Stimulated activated effector memory CD8-positive, alpha-beta T cell treated with anti-CD3 and anti-CD28 coated beads, Interleukin-12 subunit alpha, Interleukin-12 subunit beta, amount 100 ng/mL, for 72 hours (primary cell): ENCODE measurements around the gene LEPR.

Experiments used
- ATAC-seq: fragments of 150-1000 bp; cut with Tn5 transposase; 2 replicates; pipeline ENCODE4 v1.10.0; 2021
- DNase-seq, 2 donors: peaks; one replicate each; pipeline ENCODE4 v3.0.0; 2021 to 2022; ENCODE audit warnings: low spot score in 2 of 2
- H3K27ac Mint-ChIP-seq: one replicate; pipeline ENCODE4 v1.8.0; 2022; ENCODE audit warnings: mild to moderate bottlenecking, mixed read lengths
- H3K36me3 Mint-ChIP-seq: one replicate; pipeline ENCODE4 v1.8.0; 2022; ENCODE audit warnings: mild to moderate bottlenecking, mixed read lengths
- H3K4me1 Mint-ChIP-seq: one replicate; pipeline ENCODE4 v1.8.0; 2022; ENCODE audit warnings: mixed read lengths
- H3K4me3 Mint-ChIP-seq: one replicate; pipeline ENCODE4 v1.8.0; 2022; ENCODE audit warnings: mild to moderate bottlenecking, mixed read lengths
- H3K9me3 Mint-ChIP-seq: one replicate; pipeline ENCODE4 v1.8.0; 2022; ENCODE audit warnings: mixed read lengths

LEPR gene

DNA sequence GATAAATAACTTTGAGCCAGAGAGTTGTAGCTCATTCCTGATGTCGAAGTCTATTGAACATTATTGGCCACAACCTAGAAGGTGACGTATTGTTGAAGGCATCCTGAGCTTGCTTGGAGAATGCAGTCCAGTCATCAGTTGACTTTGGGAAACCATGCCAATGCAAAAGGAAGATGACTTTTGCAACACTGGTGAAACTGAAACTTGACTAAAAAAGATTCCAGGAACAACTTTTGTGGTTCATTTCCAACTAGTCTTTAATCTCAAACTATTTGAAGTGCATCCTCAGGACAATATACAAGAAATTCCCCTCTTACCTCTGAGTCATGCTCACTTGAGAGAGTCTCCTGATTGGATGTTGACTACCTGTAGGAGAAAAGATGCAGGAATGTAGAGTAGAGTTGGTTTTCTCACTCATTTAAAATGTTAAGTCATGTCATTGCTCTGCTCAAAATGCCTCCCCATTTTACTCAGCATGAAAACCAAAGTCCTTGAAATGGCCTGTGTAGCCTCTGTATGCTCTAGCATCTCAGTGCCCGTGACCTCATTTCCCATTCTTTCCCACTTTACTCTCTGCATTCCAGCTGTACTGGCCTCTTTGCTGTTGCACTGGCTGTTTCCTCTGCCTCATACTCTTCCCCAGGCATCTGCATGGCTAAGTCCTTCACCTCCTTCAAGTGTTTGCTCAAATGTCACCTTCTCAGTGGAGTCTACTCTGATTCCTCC lies 24.4 kb upstream of the LEPR start:
- H3K4me3 Mint-ChIP-seq = peak overlapping the region; percentile 36
- H3K27ac Mint-ChIP-seq = peak overlapping the region; percentile 32
- ATAC-seq = peak; percentile 60
- DNase-seq = peak in 1 of 2 donors; percentile 69
- peaks cover 60% of the 10 kb centered on the region for H3K4me1 Mint-ChIP-seq
- H3K9me3 Mint-ChIP-seq = no peaks in the 10 kb centered on the region
- H3K36me3 Mint-ChIP-seq = peaks cover 7% of the 10 kb centered on the region

DNA sequence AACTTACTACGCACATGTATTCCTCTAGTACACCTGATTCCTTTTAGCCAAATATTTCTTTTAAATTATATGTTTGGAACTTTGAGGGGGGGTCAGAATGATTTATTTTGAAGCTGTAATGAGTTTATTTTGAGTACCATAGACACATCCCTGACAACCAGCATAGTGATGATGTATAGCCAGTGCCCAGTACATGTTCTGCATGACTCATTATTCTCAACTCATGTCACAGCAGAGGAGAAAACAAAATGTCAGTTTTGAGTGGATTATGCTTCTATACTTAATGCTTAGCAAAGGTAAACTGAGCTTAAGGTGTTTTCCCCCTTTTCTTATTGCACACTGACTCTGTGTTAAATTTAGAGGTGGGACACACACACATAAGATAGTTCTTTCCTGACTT lies 22.4 kb upstream of the LEPR start:
- Mint-ChIP-seq H3K4me1 (peaks cover 49% of the 10 kb centered on the region), H3K36me3 (peaks cover 7% of the 10 kb centered on the region), H3K4me3 (no peak overlapping the region), H3K9me3 (no peaks in the 10 kb centered on the region), H3K27ac (peak overlapping the region; percentile 21)
- DNase-seq (no peak), ATAC-seq (peak; percentile 71)

DNA sequence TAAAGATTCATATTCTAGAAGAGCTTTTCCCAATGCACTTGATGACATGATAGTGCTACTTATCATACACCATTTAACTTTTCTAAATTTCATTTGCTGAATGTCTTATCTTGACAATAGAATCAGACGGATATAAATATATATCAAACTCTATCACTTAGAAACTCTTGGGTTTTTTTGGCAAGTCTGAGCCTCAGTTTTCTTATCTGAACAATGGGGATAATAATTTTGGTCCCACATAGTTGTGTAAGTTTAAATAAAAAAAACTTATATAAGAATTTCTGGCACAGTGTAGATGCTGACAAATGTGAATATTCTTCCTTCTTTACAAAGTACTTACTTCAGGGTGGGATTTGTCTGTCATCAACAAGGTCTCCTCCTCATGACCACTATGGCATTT lies 21.5 kb upstream of the LEPR start:
- ATAC-seq = no peak

GRCh38 chr1:65401612-65402011 lies 18.9 kb upstream of the LEPR start:
- no peak overlapping the region for H3K4me3 Mint-ChIP-seq
- peaks cover 7% of the 10 kb centered on the region for H3K36me3 Mint-ChIP-seq
- DNase-seq (no peak), ATAC-seq (no peak)
- no peaks in the 10 kb centered on the region for H3K9me3 Mint-ChIP-seq
- peaks cover 20% of the 10 kb centered on the region for H3K4me1 Mint-ChIP-seq
- no peak overlapping the region for H3K27ac Mint-ChIP-seq

More for the DNA sequence above, 21.5 kb upstream of the LEPR start:
- Mint-ChIP-seq H3K27ac (no peak overlapping the region), H3K36me3 (peaks cover 7% of the 10 kb centered on the region), H3K4me3 (no peak overlapping the region), H3K4me1 (peaks cover 40% of the 10 kb centered on the region), H3K9me3 (no peaks in the 10 kb centered on the region)
- no peak for DNase-seq

- no peaks in the 10 kb centered on the region for H3K36me3 Mint-ChIP-seq
- H3K4me1 Mint-ChIP-seq = no peaks in the 10 kb centered on the region
- no peak for DNase-seq
- no peak overlapping the region for H3K27ac Mint-ChIP-seq
- no peak for ATAC-seq
- H3K9me3 Mint-ChIP-seq = no peaks in the 10 kb centered on the region
- no peak overlapping the region for H3K4me3 Mint-ChIP-seq
Measured at GRCh38 chr1:65404941-65405340, 15.5 kb upstream of the LEPR start.

DNA sequence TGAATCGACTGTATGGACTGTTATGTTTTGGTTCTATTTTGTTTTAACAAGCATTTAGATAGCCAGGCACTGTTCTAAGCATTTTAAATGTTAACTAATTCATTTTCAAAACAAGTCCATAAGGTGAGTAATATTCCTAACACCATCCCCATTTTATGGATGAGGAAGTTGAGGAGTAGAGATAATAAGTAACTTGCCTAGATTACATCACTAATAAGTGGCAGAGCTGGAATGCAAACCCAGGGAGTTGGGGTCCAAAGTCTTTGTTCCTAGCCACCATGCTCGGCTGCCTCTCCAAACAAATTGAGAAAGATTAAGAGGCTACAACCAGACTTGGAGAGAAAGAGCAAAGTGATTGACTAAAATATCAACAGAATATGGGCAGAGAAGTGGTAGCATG lies 12.6 kb upstream of the LEPR start:
- Mint-ChIP-seq H3K4me3 (no peak overlapping the region), H3K36me3 (no peaks in the 10 kb centered on the region), H3K27ac (no peak overlapping the region), H3K4me1 (no peaks in the 10 kb centered on the region), H3K9me3 (no peaks in the 10 kb centered on the region)
- ATAC-seq = no peak
- DNase-seq = no peak

DNA sequence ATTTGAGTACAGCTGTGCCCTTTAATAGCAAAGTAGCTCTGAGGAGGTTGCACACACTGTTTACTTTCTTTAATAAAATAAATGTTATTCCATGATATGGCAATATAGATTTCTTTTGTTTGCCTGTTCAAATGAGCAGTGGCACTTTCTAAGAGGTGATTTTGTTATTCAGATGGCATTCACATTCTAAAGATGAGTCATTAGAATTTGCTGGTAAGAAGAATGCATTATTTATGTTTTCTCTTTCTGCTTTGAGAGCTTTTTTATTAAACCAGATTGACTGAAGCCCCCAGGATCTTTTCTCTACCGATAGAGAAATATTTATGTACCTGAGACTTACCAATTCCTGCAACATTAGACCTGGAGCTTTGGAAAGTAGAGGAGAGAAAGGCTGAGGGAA lies 11.2 kb upstream of the LEPR start:
- Mint-ChIP-seq H3K9me3 (no peaks in the 10 kb centered on the region), H3K4me3 (no peak overlapping the region), H3K27ac (no peak overlapping the region), H3K36me3 (no peaks in the 10 kb centered on the region), H3K4me1 (no peaks in the 10 kb centered on the region)
- no peak for DNase-seq
- no peak for ATAC-seq

DNA sequence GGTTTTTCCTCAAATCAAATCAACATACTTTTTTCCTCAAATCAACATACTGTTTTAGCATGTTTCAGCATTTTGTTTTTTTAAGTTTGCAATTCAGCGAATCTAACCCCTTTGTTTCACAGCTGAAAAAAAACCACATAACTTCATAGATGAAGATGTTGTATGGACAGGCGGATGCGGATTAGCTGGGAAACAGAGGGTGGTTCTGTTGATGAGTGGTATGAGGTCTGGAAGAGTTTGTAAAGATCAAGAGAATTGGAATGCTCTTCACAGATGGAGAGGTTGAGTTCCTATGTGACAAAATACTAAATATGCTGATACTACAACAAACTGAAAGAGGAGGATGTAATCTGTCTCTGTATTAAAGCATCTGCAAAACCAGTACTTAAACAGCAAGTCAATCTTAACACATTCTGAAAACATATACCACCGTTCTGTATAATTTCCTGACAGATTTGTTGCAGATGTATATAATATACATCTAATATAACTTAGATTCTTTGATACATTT lies 10.6 kb upstream of the LEPR start:
- DNase-seq (no peak), ATAC-seq (no peak)
- Mint-ChIP-seq H3K27ac (no peak overlapping the region), H3K4me3 (no peak overlapping the region), H3K9me3 (no peaks in the 10 kb centered on the region), H3K4me1 (no peaks in the 10 kb centered on the region), H3K36me3 (no peaks in the 10 kb centered on the region)

GRCh38 chr1:65412256-65412983 lies 8.0 kb upstream of the LEPR start:
- H3K36me3 Mint-ChIP-seq = no peaks in the 10 kb centered on the region
- H3K4me1 Mint-ChIP-seq = no peaks in the 10 kb centered on the region

GRCh38 chr1:65412984-65413375 lies 7.5 kb upstream of the LEPR start:
- DNase-seq (no peak), ATAC-seq (no peak)
- Mint-ChIP-seq H3K4me3 (no peak overlapping the region), H3K36me3 (no peaks in the 10 kb centered on the region), H3K4me1 (no peaks in the 10 kb centered on the region), H3K27ac (no peak overlapping the region), H3K9me3 (no peaks in the 10 kb centered on the region)

More at GRCh38 chr1:65412256-65412983, 8.0 kb upstream of the LEPR start:
- Mint-ChIP-seq H3K27ac (no peak overlapping the region), H3K4me3 (no peak overlapping the region), H3K9me3 (no peaks in the 10 kb centered on the region)
- ATAC-seq (peak; percentile 89), DNase-seq (no peak)

GRCh38 chr1:65414538-65414937 lies 5.9 kb upstream of the LEPR start:
- no peaks in the 10 kb centered on the region for H3K9me3 Mint-ChIP-seq
- no peak for ATAC-seq
- no peaks in the 10 kb centered on the region for H3K36me3 Mint-ChIP-seq
- H3K4me1 Mint-ChIP-seq = peaks cover 9% of the 10 kb centered on the region
- no peak overlapping the region for H3K4me3 Mint-ChIP-seq
- no peak overlapping the region for H3K27ac Mint-ChIP-seq
- no peak for DNase-seq

DNA sequence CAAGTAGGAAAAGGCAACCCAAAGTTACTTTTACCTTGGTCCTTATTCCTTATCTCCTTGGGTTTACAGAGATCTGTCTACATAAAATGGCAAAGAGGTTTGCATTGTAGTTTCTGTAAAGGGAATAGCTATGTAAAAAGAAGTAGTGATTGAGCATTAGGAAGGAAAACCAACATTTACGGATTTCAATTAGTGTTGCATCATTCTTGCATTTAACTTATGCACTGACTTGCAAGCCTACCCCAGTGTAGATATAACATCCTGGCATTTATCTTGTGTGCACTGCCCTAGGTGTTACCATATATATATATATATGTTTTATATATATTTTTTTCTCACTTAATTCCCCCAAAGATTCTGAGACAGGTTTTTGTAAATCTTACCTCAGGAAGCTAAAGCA lies 3.7 kb upstream of the LEPR start:
- Mint-ChIP-seq H3K4me1 (peaks cover 14% of the 10 kb centered on the region), H3K27ac (no peak overlapping the region), H3K9me3 (no peaks in the 10 kb centered on the region), H3K4me3 (no peak overlapping the region), H3K36me3 (no peaks in the 10 kb centered on the region)
- DNase-seq (no peak), ATAC-seq (no peak)

- Mint-ChIP-seq H3K4me1 (peaks cover 14% of the 10 kb centered on the region), H3K4me3 (no peak overlapping the region), H3K36me3 (no peaks in the 10 kb centered on the region), H3K9me3 (no peaks in the 10 kb centered on the region), H3K27ac (no peak overlapping the region)
- ATAC-seq = no peak
- no peak for DNase-seq
Measured at GRCh38 chr1:65417729-65418128, 2.7 kb upstream of the LEPR start.

- ATAC-seq = no peak
- Mint-ChIP-seq H3K36me3 (peaks cover under 1% of the 10 kb centered on the region), H3K9me3 (no peaks in the 10 kb centered on the region), H3K4me3 (no peak overlapping the region), H3K27ac (no peak overlapping the region), H3K4me1 (peaks cover 14% of the 10 kb centered on the region)
- no peak for DNase-seq
Measured at GRCh38 chr1:65418522-65419185, 1.8 kb upstream of the LEPR start.

GRCh38 chr1:65419681-65420589 lies 533 bp upstream of the LEPR start:
- Mint-ChIP-seq H3K4me1 (peaks cover 23% of the 10 kb centered on the region), H3K4me3 (no peak overlapping the region), H3K27ac (no peak overlapping the region), H3K36me3 (peaks cover 7% of the 10 kb centered on the region), H3K9me3 (no peaks in the 10 kb centered on the region)
- peak; percentile 92 to 98 for DNase-seq
- peak; percentile 94 for ATAC-seq
